HG02571 (cell line): ENCODE data around the gene DCLK3.

Experiments
- ATAC-seq: cut with Tn5 transposase; IDR thresholded peaks from one replicate; pipeline ENCODE4 v1.9.1; 2021; ENCODE audit warnings: mild to moderate bottlenecking, moderate library complexity; ENCODE audit not compliant: unreplicated experiment

DCLK3 gene

GRCh38 chr3:36679384-36680200 lies 84.8 kb downstream of the DCLK3 start:
- peak; percentile 64 for ATAC-seq

DNA sequence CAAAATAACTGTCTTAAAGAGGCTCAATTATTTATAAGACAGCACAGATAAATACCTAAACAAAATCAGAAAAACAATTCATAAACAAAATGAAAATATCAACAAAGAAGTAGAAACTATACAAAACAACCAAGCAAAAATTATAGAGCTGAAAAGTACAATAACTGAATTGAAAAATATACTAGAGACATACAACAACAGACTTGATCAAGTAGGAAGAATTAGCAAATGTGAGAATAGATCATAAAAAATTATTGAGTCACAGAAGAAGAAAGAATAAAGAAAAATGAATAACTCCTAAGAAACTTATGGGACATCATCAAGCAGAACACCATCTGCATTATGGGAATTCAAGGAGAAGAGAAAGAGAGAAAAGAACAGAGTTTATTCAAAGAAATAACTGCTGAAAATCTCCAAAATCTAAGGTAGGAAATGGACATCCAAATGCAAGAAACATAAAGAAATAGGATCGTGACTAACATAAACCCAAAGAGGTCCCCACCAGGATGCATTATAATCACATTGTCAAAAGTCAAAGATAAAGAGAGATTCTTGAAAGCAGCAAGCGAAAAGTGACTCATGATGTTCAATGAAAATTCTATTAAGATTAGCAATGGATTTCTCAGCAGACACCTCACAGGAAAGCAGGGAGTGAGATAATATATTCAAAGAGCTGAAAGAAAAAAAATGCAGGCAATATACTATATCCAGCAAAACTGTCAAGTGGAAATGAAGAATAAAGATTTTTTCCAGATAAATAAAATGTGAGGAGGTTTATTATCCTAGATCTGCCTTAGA lies 85.9 kb downstream of the DCLK3 start:
- ATAC-seq = no peak

GRCh38 chr3:36677331-36678007 lies 86.9 kb downstream of the DCLK3 start:
- peak; percentile 47 for ATAC-seq

DNA sequence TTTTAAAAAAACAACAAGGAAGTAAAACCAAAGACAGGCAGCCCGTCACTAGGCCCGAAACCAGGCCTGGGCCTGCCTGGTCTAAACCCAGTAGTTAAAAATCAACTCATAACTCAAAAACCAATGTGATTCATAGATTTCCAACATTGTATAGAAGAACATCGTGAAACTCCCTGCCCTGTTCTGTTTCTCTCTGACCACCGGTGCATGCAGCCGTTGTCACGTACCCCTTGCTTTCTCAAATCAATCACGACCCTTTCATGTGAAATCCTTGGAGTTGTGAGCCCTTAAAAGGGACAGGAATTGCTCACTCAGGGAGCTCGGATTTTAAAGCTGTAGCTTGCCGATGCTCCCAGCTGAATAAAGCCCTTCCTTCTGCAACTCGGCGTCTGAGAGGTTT lies 89.5 kb downstream of the DCLK3 start:
- ATAC-seq = no peak

DNA sequence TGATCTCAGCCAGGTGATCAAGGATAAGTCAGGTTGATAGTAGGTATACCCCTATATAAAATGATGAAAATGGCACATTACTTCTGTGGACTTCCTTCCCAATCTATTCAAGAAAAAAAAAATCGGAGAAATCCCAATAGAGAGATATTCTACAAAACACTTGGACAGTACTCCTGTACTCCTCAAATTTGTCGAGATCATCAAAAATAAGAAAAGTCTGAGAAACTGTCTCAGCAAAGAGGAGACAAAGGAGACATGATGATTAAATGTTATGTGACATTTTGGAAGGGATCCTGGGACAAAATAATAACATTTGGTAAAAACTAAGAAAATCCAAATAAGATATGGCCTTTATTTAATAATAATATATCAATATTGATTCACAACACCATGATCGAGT lies 94.6 kb downstream of the DCLK3 start:
- no peak for ATAC-seq

DNA sequence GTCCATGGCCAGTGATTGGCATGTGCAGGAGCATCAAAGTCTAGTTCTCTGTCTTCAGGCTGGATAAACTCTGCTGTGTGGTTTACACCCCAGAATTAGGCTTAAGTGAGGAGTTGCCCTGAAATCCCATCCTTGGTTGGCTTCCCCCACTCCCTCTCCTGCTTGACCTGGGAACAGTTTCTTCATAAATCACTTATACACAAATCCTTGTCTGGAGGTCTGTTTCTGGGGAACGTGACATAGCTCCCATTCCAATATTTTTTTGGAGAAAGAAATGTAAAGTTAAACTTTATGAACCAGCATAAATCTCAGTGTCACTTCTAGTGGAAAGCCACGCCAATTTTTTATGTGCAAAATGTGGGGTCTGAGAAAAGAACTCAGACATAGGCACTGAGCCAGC lies 98.2 kb downstream of the DCLK3 start:
- no peak for ATAC-seq

GRCh38 chr3:36663666-36664291 lies 100.6 kb downstream of the DCLK3 start:
- ATAC-seq = no peak

DNA sequence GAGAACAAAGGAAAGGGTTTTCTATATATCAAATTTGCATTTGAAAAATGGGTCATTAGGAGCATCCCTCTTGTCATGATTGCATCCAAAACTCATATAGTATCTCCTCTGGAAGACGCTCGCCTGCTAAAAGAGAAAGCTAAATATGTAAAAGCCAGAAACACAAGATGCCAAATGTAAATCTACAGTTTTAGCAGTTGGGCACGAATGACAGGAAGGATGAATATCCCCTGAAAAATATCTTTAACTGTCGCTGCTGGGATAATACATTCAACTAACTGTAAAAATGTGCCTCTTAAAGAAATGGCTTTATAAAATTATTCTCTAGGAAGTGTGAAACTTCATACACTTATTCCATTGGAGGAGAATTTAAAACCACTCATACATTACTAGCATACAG lies 101.7 kb downstream of the DCLK3 start:
- no peak for ATAC-seq
